GM18507 (cell line): ENCODE data around the gene IFT43.
A peak's percentile ranks its signal among the peaks of the same experiment; 100 is the strongest.

Experiments used
- DNase-seq: peaks from one replicate; pipeline ENCODE4 v3.0.0; 2011; ENCODE audit warnings: low read depth; ENCODE audit not compliant: insufficient read length; ENCODE audit errors: extremely low spot score
- FAIRE-seq: peaks from 2 replicates; lab custom pipeline; 2011; peaks lifted over from hg19 to GRCh38; lab: Jason Lieb, UNC

IFT43 gene

DNA sequence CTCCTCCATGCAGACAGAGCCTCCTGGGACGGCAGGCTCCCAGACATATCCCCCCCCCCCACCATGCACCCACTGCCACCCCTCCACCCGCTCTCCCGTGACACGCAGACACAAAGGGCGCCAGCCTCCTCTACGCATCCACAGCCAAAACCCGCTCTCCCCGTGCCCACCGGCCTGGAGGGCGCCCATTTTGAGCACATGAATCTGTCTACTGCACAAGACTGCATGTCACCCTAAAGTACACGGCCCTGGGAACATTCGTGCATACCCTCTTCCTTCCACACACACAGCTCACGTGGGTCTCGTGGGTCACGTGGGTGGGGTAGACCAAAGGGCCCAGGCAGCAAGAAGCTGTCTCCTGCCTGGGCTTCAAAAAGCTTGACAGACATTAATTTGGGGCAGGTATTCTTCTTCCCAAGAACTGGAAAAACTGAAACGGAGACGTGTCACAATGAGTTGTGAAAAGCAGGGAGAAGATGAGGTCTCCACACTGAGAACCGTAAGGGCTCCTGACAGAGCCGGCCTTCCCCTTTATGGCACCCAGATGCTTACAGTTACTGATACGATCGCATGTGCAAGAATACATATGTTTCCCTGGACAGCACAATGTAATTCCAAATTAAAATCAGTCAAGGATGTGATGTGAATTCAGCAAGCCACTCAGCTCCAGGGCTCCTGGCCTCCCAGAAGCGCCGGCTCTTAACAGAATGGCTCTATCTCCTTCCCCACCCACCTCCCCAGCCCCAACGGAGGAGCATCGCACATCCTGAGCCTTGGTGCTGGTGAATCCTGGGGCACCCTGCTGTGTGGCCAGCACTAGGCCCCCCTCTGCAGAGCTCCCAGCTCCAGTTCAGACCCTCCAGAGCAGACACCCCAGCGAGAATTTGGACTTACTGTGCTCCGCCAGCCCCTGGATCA lies 5.7 kb upstream of the IFT43 start:
- FAIRE-seq (no peak), DNase-seq (no peak)

DNA sequence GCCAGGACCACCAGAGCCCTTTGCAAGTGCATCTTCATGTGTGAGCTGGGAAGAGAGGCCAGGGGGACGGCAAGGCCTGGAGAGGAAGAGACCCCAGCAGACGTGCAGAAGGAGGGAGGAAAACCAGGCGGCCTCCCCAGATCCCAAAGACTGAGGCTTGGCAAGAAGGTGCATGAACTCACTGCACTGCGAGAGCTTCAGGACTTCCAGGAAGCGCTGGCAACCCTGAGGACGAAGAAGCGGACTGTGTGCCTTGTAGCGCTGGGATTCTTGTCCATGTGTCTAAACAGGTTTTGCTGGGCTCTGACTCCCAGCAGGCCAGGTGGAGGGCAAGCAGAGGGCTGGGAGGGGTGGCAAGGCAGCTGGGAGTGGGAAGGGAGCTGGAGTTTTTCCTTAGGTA lies 4.7 kb upstream of the IFT43 start:
- DNase-seq = no peak
- no peak for FAIRE-seq

DNA sequence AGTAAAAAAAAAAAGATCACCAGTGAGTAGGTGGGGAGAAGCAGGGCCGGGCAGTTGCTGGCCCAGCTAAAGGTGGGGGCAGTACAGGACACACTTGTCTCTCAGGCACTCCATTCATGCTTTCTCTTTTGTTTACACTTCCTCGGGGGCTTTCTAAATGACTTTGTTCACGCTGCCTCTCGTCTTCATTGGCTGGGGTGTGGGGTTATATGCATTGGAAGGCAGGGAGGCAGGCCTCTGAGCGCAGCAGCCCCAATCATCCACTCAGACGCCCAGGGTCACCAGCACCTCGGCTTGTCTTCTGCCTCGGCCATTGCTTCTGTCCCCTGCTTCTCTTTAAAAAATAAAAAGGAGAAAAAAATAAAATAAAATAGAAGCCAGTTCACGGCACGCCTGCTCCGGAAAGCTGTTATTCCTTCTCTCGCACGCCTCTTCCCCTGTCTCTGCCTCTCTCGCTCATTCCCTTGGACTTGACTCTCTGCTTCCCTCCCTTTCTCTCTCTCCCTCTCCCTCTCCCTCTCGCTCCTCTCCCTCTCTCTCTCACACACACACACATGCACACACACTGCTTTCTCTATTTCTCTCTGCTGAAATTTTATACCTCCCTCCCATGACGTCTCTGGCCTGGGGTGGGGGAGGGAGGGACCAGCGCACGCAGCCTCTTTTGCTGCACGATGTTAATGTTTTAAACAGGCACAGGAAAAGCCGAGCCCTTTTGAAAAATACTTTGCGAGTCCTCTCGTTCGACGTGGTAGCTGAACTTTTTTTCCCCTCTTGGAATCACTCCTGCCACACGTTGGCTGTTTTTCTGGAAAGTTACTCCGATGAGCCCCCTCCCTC lies 3.9 kb upstream of the IFT43 start, which contains the start of gene TGFB3:
Gene TGFB3, minus strand, starts transcription at position 570 of the 840 bp plus-strand sequence. CDS start 1,102 bp downstream, outside the sequence.
- FAIRE-seq = peak; percentile 46
- DNase-seq = peak; percentile 62

DNA sequence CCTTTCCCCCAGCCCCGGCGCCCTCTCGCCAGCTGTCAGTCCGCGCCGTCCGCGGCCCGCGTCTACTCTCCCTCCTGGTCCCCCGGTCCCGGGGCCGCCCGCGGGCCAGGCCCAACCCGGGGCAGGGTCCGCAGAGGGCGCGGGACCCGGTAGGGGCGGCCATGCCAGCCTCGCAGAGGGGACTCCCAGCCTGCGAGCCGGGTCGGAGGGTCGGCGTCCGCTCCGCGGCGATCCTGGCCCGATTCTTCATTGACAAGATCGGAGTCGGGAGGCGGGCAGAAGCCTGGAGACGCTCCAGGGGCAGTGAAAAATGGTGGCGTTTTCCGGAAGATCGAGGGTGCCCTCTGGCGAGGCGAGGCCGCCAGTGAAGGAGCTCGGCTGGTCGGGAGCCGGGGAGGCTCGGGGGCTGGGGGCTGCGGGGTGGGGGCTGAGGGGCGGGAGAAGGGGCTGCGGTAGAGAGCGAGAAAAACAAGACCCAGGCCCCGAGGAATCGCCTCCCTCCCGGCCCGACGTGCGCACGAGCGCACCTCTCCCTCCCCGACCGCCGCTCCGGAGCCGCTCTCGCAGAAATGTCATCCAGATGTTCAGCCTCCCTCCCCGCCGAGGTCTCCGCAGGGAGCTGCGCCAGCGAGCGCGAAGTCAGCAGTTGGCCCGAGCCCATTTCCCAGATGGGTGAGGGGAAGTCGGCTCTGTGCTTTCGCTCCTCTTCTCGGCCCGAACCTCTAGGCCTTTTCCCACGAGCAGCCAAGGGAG lies 3.1 kb upstream of the IFT43 start:
- peak; percentile 60 for FAIRE-seq

DNA sequence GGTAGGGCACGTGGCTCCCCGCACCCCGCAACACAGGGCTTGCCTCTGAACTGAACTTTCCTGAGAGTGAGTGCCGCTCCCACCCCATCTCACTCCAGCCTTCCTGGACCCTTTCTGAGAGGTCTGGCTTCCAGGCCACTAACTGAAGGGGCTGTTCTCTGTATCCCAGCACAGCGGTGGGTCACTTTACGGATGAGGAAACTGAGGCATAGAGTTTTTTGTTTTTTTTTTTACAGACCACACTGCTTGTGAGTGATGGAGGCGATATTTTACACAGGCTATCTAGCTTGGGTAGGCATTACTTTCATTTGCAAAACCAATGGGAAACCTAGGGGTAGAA lies 2.6 kb upstream of the IFT43 start:
- FAIRE-seq (no peak), DNase-seq (no peak)

More for the DNA sequence above, 3.1 kb upstream of the IFT43 start:
- peak; percentile 57 for DNase-seq

DNA sequence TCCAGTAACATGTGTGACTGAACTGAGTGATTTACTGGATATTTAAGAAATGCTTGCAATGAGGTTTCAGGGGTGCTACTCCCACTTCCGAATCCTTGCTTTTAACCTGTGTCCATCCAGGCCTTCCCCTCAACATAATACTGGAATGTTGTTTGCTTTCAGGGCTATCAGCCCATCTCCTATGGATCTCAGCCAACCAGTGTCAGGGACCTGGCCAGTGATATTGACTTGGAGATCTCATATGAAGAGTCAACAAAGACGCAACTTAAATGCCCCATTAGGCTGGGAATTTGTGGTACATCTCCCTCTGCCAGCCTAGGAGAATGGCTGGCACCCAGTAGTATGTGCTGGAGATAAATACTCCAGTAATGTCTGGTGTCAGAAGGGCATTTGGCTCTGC lies 889 bp upstream of the IFT43 start:
- FAIRE-seq (no peak), DNase-seq (no peak)

DNA sequence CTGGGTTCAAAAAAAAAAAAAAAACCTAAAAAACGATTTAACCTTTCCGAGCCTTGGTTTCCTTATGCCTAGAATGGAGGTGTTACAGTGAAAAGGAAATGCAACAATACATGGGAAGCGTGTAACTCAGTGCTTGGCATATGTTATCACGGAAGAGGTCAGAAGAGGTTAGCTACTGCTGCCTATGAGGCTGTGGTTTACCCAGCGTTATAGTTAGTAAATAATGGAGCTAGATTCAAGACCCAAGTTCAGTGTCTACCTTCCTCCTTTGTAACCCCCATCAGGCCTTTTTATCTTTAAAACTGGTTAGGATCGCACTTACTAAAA lies 839 bp downstream of the IFT43 start:
- FAIRE-seq (no peak), DNase-seq (no peak)

DNA sequence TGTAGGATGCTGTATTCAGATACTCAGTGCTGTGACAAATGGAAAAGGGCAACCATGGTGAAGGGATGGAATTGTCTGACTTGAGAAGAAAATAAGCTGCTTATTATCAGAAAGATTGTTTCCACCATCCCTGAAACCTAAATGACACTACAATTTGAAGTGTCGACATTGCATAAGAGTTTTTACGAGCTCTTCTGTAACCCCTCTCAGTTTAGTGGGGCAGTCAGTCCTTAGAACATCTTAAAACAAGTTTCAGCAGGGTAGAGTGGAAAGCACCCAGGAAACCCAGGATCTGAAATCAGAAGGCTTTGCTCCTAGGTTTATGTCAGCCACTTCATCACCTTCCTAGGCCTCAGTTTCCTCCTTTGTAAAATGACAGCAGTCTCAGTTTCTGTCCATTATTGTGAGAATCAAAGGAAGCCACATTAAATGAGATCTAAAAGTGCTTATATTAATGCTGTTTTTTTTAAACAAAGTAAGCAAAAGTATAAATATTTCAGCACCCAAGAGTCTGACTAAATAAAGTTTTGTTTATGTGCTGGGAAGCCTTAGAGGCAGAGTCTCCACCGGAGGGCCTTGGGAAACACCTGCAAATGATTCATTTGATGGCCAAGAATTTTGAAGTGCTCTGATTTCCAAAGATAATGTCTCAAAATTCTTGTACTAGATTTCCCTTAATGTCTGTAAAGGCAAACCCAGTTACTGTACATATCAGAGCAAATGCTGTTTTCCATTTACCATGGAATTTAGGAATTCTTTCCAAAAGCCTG lies 1.8 kb downstream of the IFT43 start:
- DNase-seq (no peak), FAIRE-seq (no peak)

DNA sequence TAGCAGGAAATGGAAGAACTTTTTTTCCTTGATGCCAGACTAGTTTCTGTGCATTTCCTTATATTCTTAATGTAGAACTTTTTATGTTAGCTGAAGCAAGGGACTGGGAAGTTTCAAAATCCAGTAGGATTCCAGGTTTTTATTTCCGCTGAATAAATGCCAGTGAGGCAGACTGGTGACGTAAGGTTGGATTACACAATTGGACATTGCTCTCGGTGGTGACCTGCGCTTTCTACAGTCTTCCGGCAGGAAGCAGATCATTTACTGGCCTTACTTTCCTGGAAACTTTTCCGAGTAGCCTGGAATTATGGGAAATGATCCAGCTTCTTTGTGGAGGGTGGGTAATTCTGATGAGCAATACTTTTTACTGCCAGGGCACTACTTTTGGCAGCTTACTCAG lies 3.6 kb downstream of the IFT43 start:
- FAIRE-seq (no peak), DNase-seq (no peak)

DNA sequence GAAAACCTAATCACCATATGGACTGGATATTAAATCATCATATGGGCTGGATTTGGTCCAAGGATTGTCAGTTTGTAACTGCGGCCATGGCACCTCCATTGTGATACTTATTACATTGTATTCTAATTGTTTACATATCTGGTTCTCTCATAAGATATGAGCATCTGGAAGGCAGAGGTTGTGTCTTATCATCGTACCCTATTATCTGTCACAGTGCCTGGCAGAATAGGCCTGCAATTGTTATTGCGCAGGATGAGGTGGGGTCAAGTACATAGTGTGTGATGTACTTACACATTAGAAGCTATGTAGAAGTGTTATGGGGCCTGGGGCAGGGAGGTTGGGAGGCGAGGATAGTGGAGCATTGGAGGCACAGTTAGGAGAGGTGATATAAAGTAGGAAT lies 4.7 kb downstream of the IFT43 start:
- no peak for FAIRE-seq
- no peak for DNase-seq

DNA sequence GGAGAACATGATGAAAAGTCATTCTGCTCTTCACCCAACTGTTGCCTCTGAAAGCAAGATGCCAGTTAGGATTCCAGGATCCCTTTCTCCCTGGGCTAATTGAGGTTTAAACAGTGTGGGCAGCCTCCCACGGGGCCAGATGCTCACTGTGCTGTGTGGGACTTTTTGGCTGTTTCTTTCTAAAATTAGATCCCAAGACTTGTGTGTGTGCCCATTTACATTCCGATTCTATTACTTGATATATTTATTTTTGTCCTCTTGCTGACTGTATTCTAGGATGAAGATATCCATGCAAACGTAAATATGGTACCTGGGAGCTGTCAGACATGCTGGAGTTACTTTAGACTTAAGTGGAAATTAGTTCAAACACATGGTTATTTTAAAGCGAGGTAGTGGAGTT lies 6.2 kb downstream of the IFT43 start:
- FAIRE-seq (no peak), DNase-seq (no peak)

DNA sequence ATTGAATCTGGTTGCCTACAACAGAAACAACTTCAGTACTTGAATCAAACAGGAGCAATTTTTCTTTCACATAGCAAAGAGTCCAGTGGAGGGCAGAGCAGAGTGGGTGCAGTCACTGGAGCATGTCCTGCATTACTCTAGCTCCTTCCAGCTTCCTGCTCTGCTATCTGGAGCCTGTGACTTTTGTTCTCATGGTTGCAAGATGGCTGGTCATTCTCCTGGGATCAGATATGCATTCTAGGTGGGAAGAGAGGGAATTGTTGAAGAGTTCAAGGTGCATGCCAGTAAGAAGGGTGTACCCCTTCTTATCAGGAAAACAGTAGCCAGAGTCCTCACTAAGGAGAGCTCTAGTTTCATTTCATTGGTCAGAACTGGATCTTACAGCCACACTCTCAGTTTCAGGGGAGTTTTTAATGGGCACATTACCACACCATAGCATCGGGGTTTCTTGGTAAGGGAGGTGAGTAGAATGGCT lies 8.0 kb downstream of the IFT43 start:
- DNase-seq = no peak

DNA sequence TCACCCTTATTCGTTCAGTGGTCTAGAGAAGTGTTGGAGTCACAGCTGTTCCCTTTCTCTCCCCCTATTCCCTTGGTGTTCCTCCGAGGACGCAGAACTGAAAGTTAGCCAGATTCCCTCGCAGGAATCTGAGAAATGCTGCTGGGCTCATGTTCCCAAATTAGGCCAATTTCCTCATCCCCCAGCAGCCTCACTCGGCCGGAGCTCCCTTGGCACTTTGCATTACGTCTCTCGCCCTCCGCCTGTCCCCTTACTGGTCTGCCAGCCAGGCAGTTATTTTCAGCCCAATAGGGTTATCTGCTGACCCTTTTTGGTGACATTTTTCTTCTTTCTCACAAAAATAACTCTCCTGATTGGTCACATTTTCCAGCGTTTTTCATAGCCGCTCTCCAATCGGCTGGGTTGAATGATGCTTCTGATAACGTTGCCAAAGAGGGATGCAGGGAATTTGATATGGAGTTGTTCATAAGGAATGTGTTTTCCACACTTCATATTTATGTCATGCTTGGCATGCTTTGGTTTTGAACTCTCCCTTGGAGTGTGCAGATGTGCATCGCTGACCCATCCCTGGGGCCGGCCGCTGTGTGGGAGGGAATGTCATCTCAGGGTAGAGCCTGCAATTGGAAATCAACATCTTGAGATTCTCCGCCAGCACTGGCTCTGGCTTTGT lies 9.9 kb downstream of the IFT43 start:
- DNase-seq = no peak
- FAIRE-seq = no peak

More for the DNA sequence above, 8.0 kb downstream of the IFT43 start:
- FAIRE-seq = peak; percentile 62

DNA sequence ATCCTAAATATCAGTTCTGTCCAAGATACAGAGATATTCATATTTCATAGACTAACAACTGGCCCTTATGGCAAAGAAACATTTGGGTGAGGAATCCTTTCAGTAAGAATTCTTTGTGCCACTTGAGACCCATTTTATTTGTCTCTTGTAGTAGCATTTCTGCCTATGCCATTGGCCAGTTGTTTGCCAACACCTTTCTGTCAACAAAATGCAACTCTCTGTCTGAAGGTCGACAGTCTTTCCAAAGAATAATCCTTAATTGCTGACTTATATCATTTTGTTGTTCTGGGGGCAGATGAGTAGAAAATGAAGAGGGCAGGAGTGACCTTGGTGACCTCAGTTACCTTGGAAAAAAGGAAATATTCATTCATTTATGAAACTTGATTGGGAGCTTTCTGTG lies 10.9 kb downstream of the IFT43 start:
- FAIRE-seq (no peak), DNase-seq (no peak)

DNA sequence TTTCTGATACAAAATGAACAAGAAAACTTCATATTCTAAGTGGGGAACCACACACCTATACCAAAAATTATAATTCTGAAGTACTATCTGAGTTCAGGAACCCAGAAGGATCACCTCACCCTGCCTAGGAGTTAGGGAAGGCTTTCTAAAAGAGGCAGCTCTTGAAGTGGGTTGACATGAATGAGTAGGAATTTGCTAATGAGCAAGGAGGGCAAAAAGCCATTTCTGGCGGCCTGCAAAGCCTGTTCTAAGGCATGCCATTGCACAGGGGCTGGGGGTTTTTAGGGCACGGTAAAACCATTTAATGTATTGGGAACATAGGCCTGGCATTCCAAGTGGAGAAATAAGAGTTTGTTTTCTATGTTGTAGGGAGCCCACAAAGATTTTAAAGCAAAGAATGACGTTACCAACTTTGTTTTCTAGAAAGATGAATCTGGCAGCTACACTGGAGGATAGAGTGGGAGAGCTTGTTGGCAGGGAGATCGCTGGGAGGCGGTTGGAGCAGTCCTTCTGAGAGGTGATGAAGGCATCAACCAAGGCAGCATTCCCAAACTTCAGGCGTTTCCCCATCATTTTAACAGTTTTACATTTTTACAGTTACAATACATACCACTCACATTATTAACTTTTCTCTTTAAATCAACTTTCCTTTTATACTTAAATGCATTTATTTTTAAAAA lies 14.1 kb downstream of the IFT43 start:
- no peak for DNase-seq
- FAIRE-seq = no peak

DNA sequence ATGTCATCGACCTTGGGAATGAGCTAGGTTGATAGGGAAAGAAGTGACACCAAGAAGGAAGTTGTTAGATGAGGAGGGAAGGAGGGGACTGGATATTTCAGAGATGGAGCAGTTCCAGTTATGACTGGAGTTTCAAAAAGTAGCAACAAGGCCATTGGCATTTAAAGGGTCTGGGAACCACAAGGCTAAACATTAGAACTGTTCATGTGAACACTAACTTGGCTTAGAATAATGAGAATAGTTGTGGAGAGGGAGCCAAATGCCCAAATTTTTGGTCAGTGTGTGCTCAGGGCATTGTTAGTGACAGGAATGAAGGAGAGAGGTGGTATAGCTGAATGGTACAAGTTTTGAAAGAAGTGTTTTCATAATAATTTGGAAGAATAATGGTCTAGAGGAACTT lies 16.8 kb downstream of the IFT43 start:
- FAIRE-seq = no peak
- DNase-seq = no peak

DNA sequence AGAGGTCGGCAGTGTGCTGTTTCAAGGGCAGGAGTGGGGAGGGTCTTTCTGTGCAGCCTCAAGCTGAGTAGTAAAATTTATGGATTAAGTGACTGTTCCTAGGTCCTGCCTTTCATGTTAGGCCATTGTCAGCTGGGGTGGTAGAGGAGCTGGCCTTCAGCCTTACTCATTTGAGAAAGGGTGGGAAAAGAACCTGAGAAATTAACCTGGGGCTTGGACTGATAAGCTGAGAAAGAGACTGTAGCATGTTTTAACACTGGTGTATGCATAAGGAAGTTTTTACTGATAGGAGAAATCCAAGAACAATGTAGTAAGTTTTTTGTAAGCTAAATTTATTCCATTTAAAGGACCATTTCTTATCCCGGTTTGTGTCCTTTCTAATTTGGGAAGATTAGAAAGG lies 20.7 kb downstream of the IFT43 start:
- DNase-seq (no peak), FAIRE-seq (no peak)

DNA sequence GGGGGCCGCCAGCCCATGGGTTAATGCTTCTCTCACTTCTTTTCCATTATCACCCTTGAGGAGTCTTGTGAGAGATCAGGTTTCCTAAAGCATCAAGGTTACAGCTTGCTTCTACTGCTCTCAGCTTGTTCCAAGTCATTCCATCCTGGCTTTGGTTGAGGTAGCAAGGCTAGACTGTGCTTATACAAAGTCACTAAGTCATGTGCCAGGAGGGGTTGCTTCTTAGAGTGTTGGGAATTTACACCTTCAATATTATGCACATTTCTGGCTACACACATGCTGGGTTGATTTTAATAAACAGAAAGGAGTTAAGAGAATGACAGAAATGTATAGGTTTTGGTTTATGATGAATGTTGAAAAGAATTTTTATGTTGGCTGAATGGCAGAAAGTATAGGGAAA lies 21.8 kb downstream of the IFT43 start:
- FAIRE-seq = no peak
- no peak for DNase-seq
